Measurements from ENCODE around the gene MINDY4.

MINDY4 gene

GRCh38 chr7:30733216-30733615 is 38.0 kb upstream of the MINDY4 start:
- Histone ChIP-seq H4K91ac (ENCODE audit: low read depth, low read length) (no peak overlapping the region), H3K4me1 (ENCODE audit: control insufficient read depth in 1 of 2, insufficient read depth in 2 of 2, low read length in 2 of 2) (peaks cover 4 to 11% of the 10 kb centered on the region in 2 experiments), H2BK5ac (ENCODE audit: low read depth, low read length, poor library complexity) (no peak overlapping the region), H3K18ac (ENCODE audit: low read length) (no peak overlapping the region), H3K4ac (ENCODE audit: low read depth, low read length) (no peak overlapping the region), H3K79me2 (ENCODE audit: control insufficient read depth, insufficient read depth, low read length, poor library complexity) (no peaks in the 10 kb centered on the region), H3K27me3 (ENCODE audit: insufficient read depth, low read length) (no peaks in the 10 kb centered on the region), H2BK120ac (ENCODE audit: insufficient read depth, low read length, poor library complexity) (no peak overlapping the region), H2BK12ac (ENCODE audit: low read length) (no peak overlapping the region), H2AFZ (ENCODE audit: insufficient read depth, low read length, poor library complexity) (no peak overlapping the region), H4K12ac (ENCODE audit: low read depth, low read length) (no peak overlapping the region), H3K27ac (ENCODE audit: low read depth, low read length) (no peak overlapping the region), H3K9me3 (ENCODE audit: insufficient read depth, low read depth, low read length) (peaks cover 3% of the 10 kb centered on the region), H2AK5ac (ENCODE audit: low read length) (no peak overlapping the region), H3K4me3 (ENCODE audit: low read depth, low read length) (no peak overlapping the region), H3K23ac (ENCODE audit: low read length) (no peak overlapping the region), H3K4me2 (ENCODE audit: low read length) (no peak overlapping the region), H3K14ac (ENCODE audit: low read length) (no peak overlapping the region), H3K36me3 (ENCODE audit: control insufficient read depth in 1 of 2, insufficient read depth in 2 of 2, low read length in 2 of 2) (no peaks in the 10 kb centered on the region), H3K9ac (ENCODE audit: low read length) (no peak overlapping the region), H4K8ac (ENCODE audit: low read depth, low read length) (no peak overlapping the region), H3K79me1 (ENCODE audit: low read length) (no peaks in the 10 kb centered on the region)
- no CpG with 5 or more reads among the region's 6 CpGs for WGBS (ENCODE audit: extremely low coverage, insufficient coverage, insufficient read length)
- DNase-seq = no peak

GRCh38 chr7:30733691-30734090 is 37.5 kb upstream of the MINDY4 start:
- H3K4ac ChIP-seq (ENCODE audit: low read depth, low read length) = no peak overlapping the region
- no peak overlapping the region for H3K27ac ChIP-seq (ENCODE audit: low read depth, low read length)
- H2AFZ ChIP-seq (ENCODE audit: insufficient read depth, low read length, poor library complexity) = no peak overlapping the region

GRCh38 chr7:30734497-30734896 is 36.7 kb upstream of the MINDY4 start:
- Histone ChIP-seq H2BK120ac (ENCODE audit: insufficient read depth, low read length, poor library complexity) (no peak overlapping the region), H3K9ac (ENCODE audit: low read length) (no peak overlapping the region), H4K8ac (ENCODE audit: low read depth, low read length) (no peak overlapping the region), H3K27me3 (ENCODE audit: insufficient read depth, low read length) (no peaks in the 10 kb centered on the region), H2AK5ac (ENCODE audit: low read length) (no peak overlapping the region), H3K4ac (ENCODE audit: low read depth, low read length) (no peak overlapping the region), H3K18ac (ENCODE audit: low read length) (no peak overlapping the region), H3K23ac (ENCODE audit: low read length) (no peak overlapping the region), H4K12ac (ENCODE audit: low read depth, low read length) (no peak overlapping the region), H3K36me3 (ENCODE audit: control insufficient read depth in 1 of 2, insufficient read depth in 2 of 2, low read length in 2 of 2) (no peaks in the 10 kb centered on the region), H2AFZ (ENCODE audit: insufficient read depth, low read length, poor library complexity) (no peak overlapping the region), H3K9me3 (ENCODE audit: insufficient read depth, low read depth, low read length) (peaks cover 3% of the 10 kb centered on the region), H3K4me1 (ENCODE audit: control insufficient read depth in 1 of 2, insufficient read depth in 2 of 2, low read length in 2 of 2) (peaks cover 4 to 11% of the 10 kb centered on the region in 2 experiments), H2BK5ac (ENCODE audit: low read depth, low read length, poor library complexity) (no peak overlapping the region), H4K91ac (ENCODE audit: low read depth, low read length) (no peak overlapping the region), H3K4me2 (ENCODE audit: low read length) (no peak overlapping the region), H3K14ac (ENCODE audit: low read length) (no peak overlapping the region), H3K79me2 (ENCODE audit: control insufficient read depth, insufficient read depth, low read length, poor library complexity) (no peaks in the 10 kb centered on the region), H3K79me1 (ENCODE audit: low read length) (no peaks in the 10 kb centered on the region), H2BK12ac (ENCODE audit: low read length) (no peak overlapping the region), H3K27ac (ENCODE audit: low read depth, low read length) (no peak overlapping the region), H3K4me3 (ENCODE audit: low read depth, low read length) (no peak overlapping the region)
- no CpG with 5 or more reads among the region's 7 CpGs for WGBS (ENCODE audit: extremely low coverage, insufficient coverage, insufficient read length)
- no peak for DNase-seq

More at GRCh38 chr7:30733691-30734090, 37.5 kb upstream of the MINDY4 start:
- no peak overlapping the region for H4K12ac ChIP-seq (ENCODE audit: low read depth, low read length)
- H3K14ac ChIP-seq (ENCODE audit: low read length) = no peak overlapping the region
- no peak overlapping the region for H2BK5ac ChIP-seq (ENCODE audit: low read depth, low read length, poor library complexity)
- H4K91ac ChIP-seq (ENCODE audit: low read depth, low read length) = no peak overlapping the region
- no peak overlapping the region for H3K4me3 ChIP-seq (ENCODE audit: low read depth, low read length)
- no CpG with 5 or more reads among the region's 11 CpGs for WGBS (ENCODE audit: extremely low coverage, insufficient coverage, insufficient read length)
- no peak overlapping the region for H2AK5ac ChIP-seq (ENCODE audit: low read length)
- no peaks in the 10 kb centered on the region for H3K27me3 ChIP-seq (ENCODE audit: insufficient read depth, low read length)
- no peaks in the 10 kb centered on the region for H3K79me2 ChIP-seq (ENCODE audit: control insufficient read depth, insufficient read depth, low read length, poor library complexity)
- no peak overlapping the region for H2BK120ac ChIP-seq (ENCODE audit: insufficient read depth, low read length, poor library complexity)
- H3K4me1 ChIP-seq (ENCODE audit: control insufficient read depth in 1 of 2, insufficient read depth in 2 of 2, low read length in 2 of 2) = peaks cover 4 to 11% of the 10 kb centered on the region in 2 experiments
- DNase-seq = no peak
- H2BK12ac ChIP-seq (ENCODE audit: low read length) = no peak overlapping the region
- H3K36me3 ChIP-seq (ENCODE audit: control insufficient read depth in 1 of 2, insufficient read depth in 2 of 2, low read length in 2 of 2) = no peaks in the 10 kb centered on the region
- no peak overlapping the region for H4K8ac ChIP-seq (ENCODE audit: low read depth, low read length)
- H3K23ac ChIP-seq (ENCODE audit: low read length) = no peak overlapping the region
- H3K79me1 ChIP-seq (ENCODE audit: low read length) = no peaks in the 10 kb centered on the region
- H3K4me2 ChIP-seq (ENCODE audit: low read length) = no peak overlapping the region
- H3K18ac ChIP-seq (ENCODE audit: low read length) = no peak overlapping the region
- H3K9ac ChIP-seq (ENCODE audit: low read length) = no peak overlapping the region
- peaks cover 3% of the 10 kb centered on the region for H3K9me3 ChIP-seq (ENCODE audit: insufficient read depth, low read depth, low read length)

GRCh38 chr7:30735631-30736030 is 35.6 kb upstream of the MINDY4 start:
- Histone ChIP-seq H3K4me3 (ENCODE audit: low read depth, low read length) (no peak overlapping the region), H2BK120ac (ENCODE audit: insufficient read depth, low read length, poor library complexity) (no peak overlapping the region), H3K9me3 (ENCODE audit: insufficient read depth, low read depth, low read length) (peaks cover 3% of the 10 kb centered on the region), H3K4ac (ENCODE audit: low read depth, low read length) (no peak overlapping the region), H3K27ac (ENCODE audit: low read depth, low read length) (no peak overlapping the region), H3K23ac (ENCODE audit: low read length) (no peak overlapping the region), H3K27me3 (ENCODE audit: insufficient read depth, low read length) (no peaks in the 10 kb centered on the region), H3K79me2 (ENCODE audit: control insufficient read depth, insufficient read depth, low read length, poor library complexity) (no peaks in the 10 kb centered on the region), H4K12ac (ENCODE audit: low read depth, low read length) (no peak overlapping the region), H3K4me1 (ENCODE audit: control insufficient read depth in 1 of 2, insufficient read depth in 2 of 2, low read length in 2 of 2) (peaks cover 4 to 8% of the 10 kb centered on the region in 2 experiments), H3K14ac (ENCODE audit: low read length) (no peak overlapping the region), H2AFZ (ENCODE audit: insufficient read depth, low read length, poor library complexity) (no peak overlapping the region), H3K9ac (ENCODE audit: low read length) (no peak overlapping the region), H3K79me1 (ENCODE audit: low read length) (no peaks in the 10 kb centered on the region), H3K18ac (ENCODE audit: low read length) (no peak overlapping the region), H3K36me3 (ENCODE audit: control insufficient read depth in 1 of 2, insufficient read depth in 2 of 2, low read length in 2 of 2) (no peaks in the 10 kb centered on the region), H4K91ac (ENCODE audit: low read depth, low read length) (no peak overlapping the region), H4K8ac (ENCODE audit: low read depth, low read length) (no peak overlapping the region), H2BK5ac (ENCODE audit: low read depth, low read length, poor library complexity) (no peak overlapping the region), H2BK12ac (ENCODE audit: low read length) (no peak overlapping the region), H3K4me2 (ENCODE audit: low read length) (no peak overlapping the region), H2AK5ac (ENCODE audit: low read length) (no peak overlapping the region)
- no peak for DNase-seq
- WGBS (ENCODE audit: extremely low coverage, insufficient coverage, insufficient read length) = no CpG with 5 or more reads among the region's 3 CpGs
